Thyroid gland (tissue), 4 donors: ENCODE results near the gene ADSS1.

Source experiments
- CTCF ChIP-seq, 6 experiments: fragments of 200-600 bp in 3 of 6; fragments of 450-650 bp in 3 of 6; sonication (generic) in 3 of 6; IDR thresholded peaks; one replicate each; pipeline ENCODE4 v1.5.1; 2016 to 2019; ENCODE audit warnings: antibody characterized with exemption in 6 of 6, mild to moderate bottlenecking in 2 of 6, inconsistent platforms in 1 of 6, moderate library complexity in 1 of 6
- POLR2A ChIP-seq, 2 donors: fragments of 450-650 bp; IDR thresholded peaks; one replicate each; pipeline ENCODE4 v1.6.1; 2017; ENCODE audit warnings: antibody characterized with exemption in 2 of 2, mild to moderate bottlenecking in 2 of 2, moderate library complexity in 1 of 2

GRCh38 chr14:104776481-104776880 is 52.5 kb downstream of the ADSS1 start:
- TF ChIP-seq CTCF (IDR thresholded peaks at IDR 0.05), result no peak
- no peak for TF ChIP-seq POLR2A (IDR thresholded peaks at IDR 0.05)
